H1 (cell line): ENCODE measurements around the gene CUX1.

Source experiments
- CHD1 ChIP-seq: IDR thresholded peaks from 2 replicates; pipeline ENCODE4 v1.6.1; 2012; ENCODE audit warnings: low read depth, low read length, improper control_type of control experiment
- JUND ChIP-seq: IDR thresholded peaks from 2 replicates; pipeline ENCODE4 v1.6.1; 2011; ENCODE audit warnings: mild to moderate bottlenecking, improper control_type of control experiment, low read length
- MAFK ChIP-seq: IDR thresholded peaks from 2 replicates; pipeline ENCODE4 v1.6.1; 2012; ENCODE audit warnings: low read depth, mild to moderate bottlenecking, improper control_type of control experiment, low read length
- MAX ChIP-seq: IDR thresholded peaks from 2 replicates; pipeline ENCODE4 v1.6.1; 2012; ENCODE audit warnings: inconsistent platforms
- POLR2A ChIP-seq, 2 experiments: IDR thresholded peaks; 1 replicate in 1 of 2; 2 replicates in 1 of 2; pipeline ENCODE4 v1.6.1; 2011; ENCODE audit warnings: low read depth in 2 of 2, low read length in 2 of 2, mild to moderate bottlenecking in 2 of 2; ENCODE audit errors: control extremely low read depth in 1 of 2
- RAD21 ChIP-seq, 2 experiments: IDR thresholded peaks in 1 of 2; conservative IDR thresholded peaks in 1 of 2; 2 replicates each; pipeline ENCODE4 v1.6.1; 2011; ENCODE audit warnings: low read depth in 2 of 2, low read length in 2 of 2, improper control_type of control experiment in 1 of 2, inconsistent platforms in 1 of 2, mild to moderate bottlenecking in 1 of 2, moderate library complexity in 1 of 2
- SIN3A ChIP-seq, 2 experiments: IDR thresholded peaks in 1 of 2; conservative IDR thresholded peaks in 1 of 2; 2 replicates each; pipeline ENCODE4 v1.6.1; 2011 to 2012; ENCODE audit warnings: low read length in 2 of 2, improper control_type of control experiment in 1 of 2, low read depth in 1 of 2, mild to moderate bottlenecking in 1 of 2
- SP1 ChIP-seq: IDR thresholded peaks from 2 replicates; pipeline ENCODE4 v1.6.1; 2011; ENCODE audit warnings: low read depth, low read length
- SP2 ChIP-seq: IDR thresholded peaks from 2 replicates; pipeline ENCODE4 v1.6.1; 2012; ENCODE audit warnings: mild to moderate bottlenecking, low read length, inconsistent platforms
- TF ChIP-seq, protein P1 (sequence below), 3 experiments: IDR thresholded peaks; 1 replicate in 2 of 3; 2 replicates in 1 of 3; pipeline versions ENCODE4 v1.5.1 to v1.6.1; 2011; ENCODE audit warnings: low read length in 3 of 3, mild to moderate bottlenecking in 3 of 3, inconsistent platforms in 2 of 3, low read depth in 1 of 3, moderate library complexity in 1 of 3; ENCODE audit not compliant: insufficient read depth in 1 of 3; ENCODE audit errors: control extremely low read depth in 1 of 3

GRCh38 chr7:102165136-102165535, 347.7 kb downstream of the CUX1 start:
- TF ChIP-seq, protein P1, sequence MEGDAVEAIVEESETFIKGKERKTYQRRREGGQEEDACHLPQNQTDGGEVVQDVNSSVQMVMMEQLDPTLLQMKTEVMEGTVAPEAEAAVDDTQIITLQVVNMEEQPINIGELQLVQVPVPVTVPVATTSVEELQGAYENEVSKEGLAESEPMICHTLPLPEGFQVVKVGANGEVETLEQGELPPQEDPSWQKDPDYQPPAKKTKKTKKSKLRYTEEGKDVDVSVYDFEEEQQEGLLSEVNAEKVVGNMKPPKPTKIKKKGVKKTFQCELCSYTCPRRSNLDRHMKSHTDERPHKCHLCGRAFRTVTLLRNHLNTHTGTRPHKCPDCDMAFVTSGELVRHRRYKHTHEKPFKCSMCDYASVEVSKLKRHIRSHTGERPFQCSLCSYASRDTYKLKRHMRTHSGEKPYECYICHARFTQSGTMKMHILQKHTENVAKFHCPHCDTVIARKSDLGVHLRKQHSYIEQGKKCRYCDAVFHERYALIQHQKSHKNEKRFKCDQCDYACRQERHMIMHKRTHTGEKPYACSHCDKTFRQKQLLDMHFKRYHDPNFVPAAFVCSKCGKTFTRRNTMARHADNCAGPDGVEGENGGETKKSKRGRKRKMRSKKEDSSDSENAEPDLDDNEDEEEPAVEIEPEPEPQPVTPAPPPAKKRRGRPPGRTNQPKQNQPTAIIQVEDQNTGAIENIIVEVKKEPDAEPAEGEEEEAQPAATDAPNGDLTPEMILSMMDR (IDR thresholded peaks at IDR 0.05; ENCODE audit: control extremely low read depth in 1 of 3, insufficient read depth in 1 of 3, low read depth in 1 of 3, low read length in 3 of 3): no peak
- TF ChIP-seq JUND: no peak
- no peak for TF ChIP-seq POLR2A (IDR thresholded peaks at IDR 0.05; ENCODE audit: control extremely low read depth in 1 of 2, low read depth in 2 of 2, low read length in 2 of 2)
- TF ChIP-seq RAD21 (IDR thresholded peaks at IDR 0.05 in 1 of 2, conservative IDR thresholded peaks at IDR 0.05 in 1 of 2; ENCODE audit: low read depth in 2 of 2, low read length in 2 of 2): no peak
- no peak for TF ChIP-seq SIN3A (conservative IDR thresholded peaks at IDR 0.05 in 1 of 2, IDR thresholded peaks at IDR 0.05 in 1 of 2; ENCODE audit: low read depth in 1 of 2, low read length in 2 of 2)
- no peak for TF ChIP-seq SP1
- TF ChIP-seq MAX: no peak
- TF ChIP-seq CHD1: no peak
- no peak for TF ChIP-seq MAFK
- TF ChIP-seq SP2: no peak
